Thymus (tissue), 11 donors: ENCODE data around the gene PLEKHA8. TPM values are rescaled to one million over a fixed set of nuclear protein-coding genes. Genes with fewer than 3 reads are reported as not detected.

ENCODE experiments used
- DNase-seq, 9 donors: peaks; one replicate each; pipeline ENCODE4 v3.0.0-alpha.2; 2013; ENCODE audit warnings: low spot score in 9 of 9, low read depth in 6 of 9, missing footprints in 1 of 9
- H3K27ac ChIP-seq, 2 donors: one replicate each; pipeline ENCODE4 v1.5.1; 2013; ENCODE audit warnings: control low read depth in 1 of 2, low read depth in 1 of 2, low read length in 1 of 2, mild to moderate bottlenecking in 1 of 2, moderate library complexity in 1 of 2
- H3K27me3 ChIP-seq, 2 donors: one replicate each; pipeline ENCODE4 v1.5.1; 2013; ENCODE audit warnings: low read length in 1 of 2; ENCODE audit not compliant: control insufficient read depth in 2 of 2, insufficient read depth in 1 of 2
- H3K36me3 ChIP-seq, 2 donors: one replicate each; pipeline ENCODE4 v1.5.1; 2013; ENCODE audit warnings: low read length in 1 of 2, mild to moderate bottlenecking in 1 of 2, moderate library complexity in 1 of 2; ENCODE audit not compliant: control insufficient read depth in 2 of 2, insufficient read depth in 2 of 2
- H3K4me1 ChIP-seq, 2 donors: one replicate each; pipeline ENCODE4 v1.5.1; 2013; ENCODE audit warnings: low read length in 2 of 2; ENCODE audit not compliant: control insufficient read depth in 2 of 2, insufficient read depth in 2 of 2
- H3K4me3 ChIP-seq, 2 donors: one replicate each; pipeline ENCODE4 v1.5.1; 2013; ENCODE audit warnings: low read length in 2 of 2, control low read depth in 1 of 2, mild to moderate bottlenecking in 1 of 2
- H3K9me3 ChIP-seq, 2 donors: one replicate each; pipeline ENCODE4 v1.5.1; 2013; ENCODE audit warnings: low read length in 1 of 2, mild to moderate bottlenecking in 1 of 2; ENCODE audit not compliant: control insufficient read depth in 2 of 2, insufficient read depth in 1 of 2
- whole genome bisulfite sequencing: extraction: QIAGEN DNeasy Blood & Tissue Kit; methylation state at CpG from one replicate; pipeline ENCODE4 v1.1.7; 2013; 5-methylcytosine and 5-hydroxymethylcytosine counted together
- polyA plus RNA-seq: library from polyadenylated mRNA; stranded (reverse); fragments of 200-250 nt; gene quantifications from one replicate; pipeline ENCODE4 v1.2.3, GENCODE V29; 2013
- total RNA-seq: library from RNA; stranded (reverse); fragments of 120-200 nt; gene quantifications from one replicate; pipeline ENCODE4 v1.2.4, GENCODE V29; 2013
- donor health status: healthy.

Gene PLEKHA8
- total and polyA plus RNA-seq, 2 donors: 3.9 to 5.7 TPM

GRCh38 chr7:30139836-30140384, 111.7 kb downstream of the PLEKHA8 start:
- 96% methylated on average over 4 of the region's 4 CpGs for WGBS
- Histone ChIP-seq H3K9me3 (no peaks in the 10 kb centered on the region), H3K4me1 (peaks cover 26 to 30% of the 10 kb centered on the region in 2 donors), H3K27me3 (peaks cover 7 to 23% of the 10 kb centered on the region in 2 donors), H3K36me3 (no peaks in the 10 kb centered on the region), H3K27ac (no peak overlapping the region), H3K4me3 (no peak overlapping the region)
- no peak for DNase-seq

- DNase-seq: no peak
- 98% methylated on average over 3 of the region's 3 CpGs for WGBS
- no peak overlapping the region for H3K27ac ChIP-seq
Measured at GRCh38 chr7:30140456-30140855, 112.2 kb downstream of the PLEKHA8 start.

GRCh38 chr7:30142710-30143109, 114.5 kb downstream of the PLEKHA8 start:
- H3K27me3 ChIP-seq: no peaks in the 10 kb centered on the region
- peak overlapping the region in 1 of 2 donors; percentile 20 for H3K27ac ChIP-seq
- no peak for DNase-seq
- no peaks in the 10 kb centered on the region for H3K9me3 ChIP-seq
- no peak overlapping the region for H3K4me3 ChIP-seq
- WGBS: 94% methylated on average over 9 of the region's 9 CpGs
- H3K4me1 ChIP-seq: peaks cover 38 to 43% of the 10 kb centered on the region in 2 donors
- H3K36me3 ChIP-seq: no peaks in the 10 kb centered on the region

More at GRCh38 chr7:30140456-30140855, 112.2 kb downstream of the PLEKHA8 start:
- peaks cover 7 to 18% of the 10 kb centered on the region in 2 donors for H3K27me3 ChIP-seq
- no peak overlapping the region for H3K4me3 ChIP-seq
- peaks cover 26 to 33% of the 10 kb centered on the region in 2 donors for H3K4me1 ChIP-seq
- no peaks in the 10 kb centered on the region for H3K9me3 ChIP-seq
- no peaks in the 10 kb centered on the region for H3K36me3 ChIP-seq

GRCh38 chr7:30143748-30144251, 115.6 kb downstream of the PLEKHA8 start:
- peak overlapping the region in 1 of 2 donors; percentile 59 for H3K27ac ChIP-seq
- 47% methylated on average over 1 of the region's 1 CpG for WGBS
- H3K4me3 ChIP-seq: no peak overlapping the region
- H3K27me3 ChIP-seq: no peaks in the 10 kb centered on the region
- peaks cover 49 to 54% of the 10 kb centered on the region in 2 donors for H3K4me1 ChIP-seq
- DNase-seq: peak in 1 of 9 donors; percentile 62
- no peaks in the 10 kb centered on the region for H3K9me3 ChIP-seq
- H3K36me3 ChIP-seq: no peaks in the 10 kb centered on the region

- Histone ChIP-seq H3K36me3 (no peaks in the 10 kb centered on the region), H3K4me3 (no peak overlapping the region), H3K27ac (no peak overlapping the region), H3K27me3 (no peaks in the 10 kb centered on the region), H3K9me3 (no peaks in the 10 kb centered on the region), H3K4me1 (peaks cover 59 to 64% of the 10 kb centered on the region in 2 donors)
- WGBS: 61% methylated on average over 5 of the region's 5 CpGs
- no peak for DNase-seq
Measured at GRCh38 chr7:30144657-30145306, 116.6 kb downstream of the PLEKHA8 start.

GRCh38 chr7:30145426-30145970, 117.3 kb downstream of the PLEKHA8 start:
- Histone ChIP-seq H3K4me3 (no peak overlapping the region), H3K9me3 (no peaks in the 10 kb centered on the region), H3K36me3 (no peaks in the 10 kb centered on the region), H3K4me1 (peaks cover 61 to 67% of the 10 kb centered on the region in 2 donors), H3K27ac (no peak overlapping the region), H3K27me3 (no peaks in the 10 kb centered on the region)
- no peak for DNase-seq
- 96% methylated on average over 6 of the region's 6 CpGs for WGBS

- Histone ChIP-seq H3K4me1 (peaks cover 59 to 67% of the 10 kb centered on the region in 2 donors), H3K27ac (peak overlapping the region in 1 of 2 donors; percentile 33), H3K27me3 (no peaks in the 10 kb centered on the region), H3K9me3 (no peaks in the 10 kb centered on the region), H3K36me3 (no peaks in the 10 kb centered on the region), H3K4me3 (no peak overlapping the region)
- peak in 1 of 9 donors; percentile 59 for DNase-seq
- 29% methylated on average over 13 of the region's 13 CpGs for WGBS
Measured at GRCh38 chr7:30146127-30146612, 118.0 kb downstream of the PLEKHA8 start.

- H3K4me1 ChIP-seq: peaks cover 55 to 67% of the 10 kb centered on the region in 2 donors
Measured at GRCh38 chr7:30147223-30147622, 119.0 kb downstream of the PLEKHA8 start.

GRCh38 chr7:30147785-30148184, 119.6 kb downstream of the PLEKHA8 start:
- 97% methylated on average over 2 of the region's 2 CpGs for WGBS
- no peak overlapping the region for H3K4me3 ChIP-seq
- no peaks in the 10 kb centered on the region for H3K9me3 ChIP-seq
- no peaks in the 10 kb centered on the region for H3K36me3 ChIP-seq
- H3K27me3 ChIP-seq: no peaks in the 10 kb centered on the region
- H3K27ac ChIP-seq: no peak overlapping the region
- DNase-seq: no peak
- peaks cover 52 to 63% of the 10 kb centered on the region in 2 donors for H3K4me1 ChIP-seq

More at GRCh38 chr7:30147223-30147622, 119.0 kb downstream of the PLEKHA8 start:
- Histone ChIP-seq H3K36me3 (no peaks in the 10 kb centered on the region), H3K27ac (peak overlapping the region; percentile 8 to 28), H3K9me3 (no peaks in the 10 kb centered on the region), H3K27me3 (no peaks in the 10 kb centered on the region), H3K4me3 (no peak overlapping the region)
- 40% methylated on average over 4 of the region's 4 CpGs for WGBS
- peak in 1 of 9 donors; percentile 58 for DNase-seq
